MV-4-11 (cell line): ENCODE measurements around the gene SLF2.
A peak's percentile ranks its signal among the peaks of the same experiment; 100 is the strongest.
"Not testable (repeated sequence)": the region's sequence is repeated elsewhere in the genome, so short reads cannot be mapped to it uniquely, and the experiment has no call there.

Experiments
- DNase-seq: peaks from one replicate; lab custom pipeline; 2025; lab: John Stamatoyannopoulos, UW

The SLF2 gene

DNA sequence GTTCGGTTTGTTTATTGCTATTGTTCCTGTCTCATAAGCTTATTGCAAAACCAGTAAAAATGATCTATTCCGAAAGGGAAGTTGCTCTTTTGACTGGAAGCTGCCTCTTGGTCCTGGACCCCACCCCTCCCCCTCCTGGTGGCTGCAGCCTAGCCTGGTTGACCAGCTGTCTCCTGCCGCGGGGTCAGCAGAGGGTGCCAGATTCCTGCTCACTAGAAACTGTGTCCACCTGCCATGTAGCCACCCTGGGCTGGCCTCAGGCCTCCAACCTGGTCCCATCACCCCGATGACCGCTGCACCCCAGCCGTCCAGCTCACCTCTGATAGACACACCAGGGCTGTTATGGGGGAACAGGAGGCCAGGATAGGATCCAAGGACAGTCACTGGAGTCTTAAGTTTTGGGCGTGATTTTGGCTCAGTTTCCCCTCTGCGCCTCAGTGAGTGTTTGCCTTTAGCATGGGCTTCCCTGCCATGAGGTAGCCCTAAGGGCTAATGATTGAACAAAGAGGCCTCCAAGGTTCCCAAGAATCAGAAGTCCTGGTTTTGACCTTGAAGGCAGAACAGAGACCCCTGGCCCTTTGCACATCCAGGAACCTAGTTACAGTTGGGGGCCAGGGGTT is 32.9 kb upstream of the SLF2 start:
- peak; percentile 41 for DNase-seq

DNA sequence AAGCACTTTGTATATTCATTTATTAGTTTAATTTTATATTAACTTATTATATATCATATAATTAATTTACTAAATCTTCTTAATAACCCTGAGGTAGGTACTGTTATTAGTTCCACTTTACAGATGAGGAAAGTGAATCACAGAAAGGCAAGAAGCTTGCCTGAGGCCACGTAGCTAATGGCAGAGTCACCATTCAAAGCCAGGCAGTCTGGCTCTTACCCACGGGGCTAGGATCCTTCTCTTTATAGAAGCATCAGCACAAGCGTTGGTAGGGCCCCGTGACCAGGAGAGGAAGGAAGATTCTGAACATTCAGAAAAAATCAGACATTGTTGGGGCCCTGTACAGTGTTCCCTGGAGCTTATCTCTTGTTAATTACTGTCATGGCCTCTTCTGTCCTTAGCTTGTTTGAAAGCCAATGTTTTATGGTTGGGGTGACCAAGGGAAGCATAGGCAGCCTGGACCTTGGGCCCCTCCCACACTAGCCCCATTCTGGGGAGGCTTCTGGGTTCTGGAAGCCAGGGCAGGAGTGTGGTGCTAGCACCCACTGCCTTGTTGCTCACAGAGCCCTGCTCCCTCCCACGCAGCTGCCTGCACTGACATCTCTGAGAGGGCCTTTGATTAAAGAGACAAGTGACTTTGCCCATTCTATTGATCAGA is 31.1 kb upstream of the SLF2 start:
- DNase-seq = no peak

GRCh38 chr10:100882252-100882651 is 30.5 kb upstream of the SLF2 start:
- no peak for DNase-seq

DNA sequence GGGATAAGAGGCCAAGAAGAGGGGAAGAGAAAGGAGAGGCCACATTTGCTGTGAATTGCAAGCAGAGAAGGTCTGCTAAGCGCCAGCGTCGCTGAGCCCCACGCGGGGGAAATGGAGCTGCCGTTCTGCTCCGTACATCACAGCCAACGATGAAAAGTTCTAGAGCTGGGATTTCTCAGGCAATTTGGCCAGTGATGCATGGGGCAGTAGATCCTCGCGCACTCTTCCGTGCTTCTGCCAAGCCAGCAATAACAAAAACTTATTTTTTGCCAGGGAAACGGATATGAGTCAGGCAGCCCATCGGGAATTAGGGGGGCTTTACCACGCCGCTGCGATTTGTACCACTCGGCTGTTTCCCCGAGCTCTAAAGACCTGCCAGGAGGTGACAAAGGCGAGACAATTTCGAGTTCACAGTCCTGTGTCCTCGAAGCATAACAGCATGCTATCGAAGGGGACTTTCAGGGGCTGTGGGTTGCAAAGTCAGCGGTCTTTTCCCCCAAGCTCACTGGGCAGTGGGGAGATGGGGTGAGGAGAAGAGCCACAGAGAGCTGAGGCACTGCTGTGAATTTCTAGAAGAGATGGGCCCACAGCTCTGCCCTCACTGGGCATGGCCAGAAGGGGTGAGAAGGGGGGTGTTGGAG is 30.0 kb upstream of the SLF2 start:
- no peak for DNase-seq

DNA sequence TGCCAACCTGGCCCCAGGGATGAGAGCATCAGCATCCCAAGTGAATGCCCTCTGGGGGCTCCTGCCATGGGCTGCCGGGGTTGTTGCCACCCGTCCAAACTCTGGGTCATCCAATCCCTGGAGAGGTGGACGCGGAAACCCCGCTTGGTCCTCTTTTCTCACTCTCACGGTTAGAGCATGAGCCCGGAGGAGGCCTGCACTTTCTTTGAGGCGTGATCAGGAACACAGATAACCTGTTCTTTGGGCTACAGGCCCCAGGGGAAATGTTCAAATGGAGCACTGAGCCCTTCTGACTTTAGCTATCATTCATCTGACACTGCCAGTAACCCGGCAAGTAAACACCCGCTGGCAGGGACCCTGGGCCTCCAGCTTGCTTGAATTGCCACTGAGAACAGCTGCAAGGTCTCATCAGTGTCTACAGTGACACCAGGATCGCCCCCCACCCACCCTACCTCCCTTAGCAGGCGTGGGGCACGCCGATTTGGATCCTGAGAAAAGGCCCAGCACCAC is 29.4 kb upstream of the SLF2 start:
- DNase-seq = no peak

- not testable (repeated sequence) for DNase-seq
Observed at GRCh38 chr10:100885611-100886010, 27.2 kb upstream of the SLF2 start.

DNA sequence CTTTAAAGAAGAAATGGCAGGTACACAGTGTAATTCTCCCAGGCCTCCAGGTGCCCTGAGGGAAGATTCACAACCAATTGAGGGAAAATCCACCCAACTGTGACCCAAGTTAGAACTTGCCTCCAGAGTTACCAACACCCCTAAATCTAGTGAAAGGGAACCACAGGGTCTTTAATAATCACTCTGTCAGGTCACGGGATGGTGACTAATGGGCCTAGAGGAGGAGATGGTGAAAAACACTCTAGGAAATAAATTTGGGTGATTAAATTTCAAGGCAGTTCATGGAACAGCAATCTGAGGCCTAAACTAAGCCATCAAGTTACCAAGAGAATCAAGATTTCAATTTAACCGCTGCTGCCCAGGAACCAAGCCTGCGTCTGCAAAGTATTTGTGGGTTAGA is 26.7 kb upstream of the SLF2 start:
- no peak for DNase-seq

- DNase-seq = no peak
Observed at GRCh38 chr10:100886521-100886920, 26.2 kb upstream of the SLF2 start.

- DNase-seq = peak; percentile 46
Observed at GRCh38 chr10:100886963-100887362, 25.8 kb upstream of the SLF2 start.

- no peak for DNase-seq
Observed at GRCh38 chr10:100887761-100888296, 24.9 kb upstream of the SLF2 start.

DNA sequence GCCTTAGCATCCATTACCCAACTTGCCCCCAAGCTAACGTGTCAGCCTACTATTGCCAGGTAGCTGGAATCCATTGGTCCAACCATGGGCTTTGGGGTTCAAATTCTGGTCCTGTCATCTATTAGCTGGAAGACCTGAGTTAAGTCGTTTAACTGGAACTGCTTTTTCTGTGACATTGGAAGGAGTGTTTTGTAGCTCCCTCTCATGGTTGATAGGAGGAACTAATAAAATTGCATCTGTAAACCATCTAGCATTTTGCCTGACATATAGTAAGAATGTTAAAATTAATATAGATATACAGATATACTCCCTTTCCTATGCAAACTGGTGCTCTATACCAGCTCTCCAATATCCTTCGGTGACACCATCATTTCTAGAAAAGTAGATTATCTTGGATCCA is 23.8 kb upstream of the SLF2 start:
- DNase-seq = peak; percentile 35

GRCh38 chr10:100889546-100889945 is 23.2 kb upstream of the SLF2 start:
- no peak for DNase-seq

GRCh38 chr10:100890141-100890672 is 22.6 kb upstream of the SLF2 start:
- DNase-seq = no peak

GRCh38 chr10:100890673-100891317 is 22.0 kb upstream of the SLF2 start:
- peak; percentile 91 for DNase-seq

DNA sequence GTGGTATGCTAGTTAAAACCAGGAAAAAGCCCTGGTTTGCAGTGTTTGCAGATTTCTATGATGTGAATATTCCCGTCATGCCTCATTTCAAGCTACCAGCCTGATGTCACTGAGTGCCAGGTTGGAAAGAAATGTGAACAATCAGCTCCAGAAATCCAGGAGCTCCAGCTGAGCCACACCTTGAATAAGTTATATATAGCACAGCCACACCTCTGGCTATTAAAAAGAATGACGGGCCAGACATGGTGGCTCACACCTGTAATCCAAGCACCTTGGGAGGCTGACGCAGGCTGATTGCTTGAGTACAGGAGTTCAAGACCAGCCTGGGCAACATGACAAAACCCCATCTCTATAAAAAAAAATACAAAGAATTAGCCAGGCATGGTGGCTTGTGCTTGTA is 18.7 kb upstream of the SLF2 start:
- DNase-seq = no peak

GRCh38 chr10:100894589-100895294 is 18.0 kb upstream of the SLF2 start:
- DNase-seq = peak; percentile 70

DNA sequence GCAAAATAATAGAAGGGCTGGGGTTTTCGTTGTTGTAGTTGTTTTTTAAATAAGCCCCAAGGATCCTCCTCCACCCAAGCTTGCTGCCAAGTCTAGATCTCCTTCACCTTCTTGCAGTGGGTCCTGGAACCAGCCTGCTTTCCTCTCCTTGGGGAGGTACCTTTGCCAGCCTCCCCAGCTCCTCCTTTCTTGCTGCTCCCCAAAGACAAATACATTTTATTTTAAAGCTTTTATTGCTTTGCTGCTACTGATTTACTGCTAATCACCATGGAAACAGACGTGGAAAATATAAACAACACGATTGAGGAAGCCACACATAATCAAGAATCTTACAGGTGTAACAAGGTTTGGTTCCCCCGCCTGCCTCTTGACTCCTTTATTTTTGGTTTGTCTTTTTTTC is 17.4 kb upstream of the SLF2 start:
- DNase-seq = no peak

DNA sequence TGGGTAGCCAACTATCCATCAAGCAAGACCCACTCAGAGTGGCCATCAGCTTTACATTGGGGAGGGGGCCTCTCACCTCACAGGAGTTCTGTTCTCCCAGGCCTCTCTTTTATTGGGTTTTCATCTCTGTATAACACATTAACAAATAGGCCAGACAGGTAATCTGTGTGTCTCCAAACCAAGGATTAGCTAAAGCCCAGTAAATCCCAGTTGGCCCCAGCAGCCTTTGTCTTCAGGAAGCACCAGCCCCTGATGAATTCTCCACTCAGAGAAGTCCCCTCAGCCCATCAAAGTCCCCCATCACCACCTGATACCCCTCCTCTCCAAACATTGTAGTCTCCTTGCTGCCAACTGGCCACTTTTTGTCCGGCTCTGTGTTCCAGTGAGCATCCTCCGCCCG is 16.9 kb upstream of the SLF2 start:
- DNase-seq = no peak

- no peak for DNase-seq
Observed at GRCh38 chr10:100896876-100897461, 15.8 kb upstream of the SLF2 start.

DNA sequence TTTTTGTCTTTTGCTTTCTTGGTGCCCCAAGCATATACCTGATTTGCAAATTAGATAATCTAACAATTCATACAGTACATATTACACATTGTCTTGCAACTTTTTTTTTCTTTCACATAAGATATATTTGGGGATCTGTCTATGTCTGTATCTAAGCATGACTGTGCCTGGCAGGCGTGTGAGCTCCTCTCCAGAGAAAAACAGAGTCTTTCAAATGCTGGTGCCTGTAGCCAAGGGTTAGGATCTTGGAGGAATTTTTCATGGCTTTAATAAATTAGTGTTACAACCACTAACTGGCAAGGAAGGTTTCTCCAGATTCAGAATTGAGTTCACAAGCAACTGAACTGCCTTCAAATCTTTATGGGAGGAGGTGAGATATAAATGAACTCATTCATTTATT is 14.8 kb upstream of the SLF2 start:
- no peak for DNase-seq

DNA sequence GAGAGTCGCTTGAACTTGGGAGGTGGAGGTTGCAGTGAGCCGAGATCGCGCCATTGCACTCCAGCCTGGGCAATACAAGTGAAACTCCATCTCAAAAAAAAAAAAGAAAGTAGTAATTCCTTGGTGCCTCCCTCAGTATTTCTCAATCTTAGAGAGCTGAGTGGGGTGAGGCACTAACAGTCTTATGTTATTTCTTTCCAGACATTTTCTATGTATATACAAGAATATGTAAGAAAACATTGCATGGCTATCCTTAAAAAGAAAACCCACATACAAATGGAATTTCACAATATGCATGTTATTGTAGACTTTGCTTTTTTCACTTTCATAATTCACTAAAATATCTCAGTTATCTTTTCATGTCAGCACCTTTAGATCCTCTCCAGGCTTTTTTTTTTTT is 13.6 kb upstream of the SLF2 start:
- peak; percentile 52 for DNase-seq
